IMR-90 (cell line): ENCODE results near the gene SV2C.

Source experiments
- CTCF ChIP-seq: conservative IDR thresholded peaks from 2 replicates; pipeline ENCODE4 v1.5.1; 2012; ENCODE audit warnings: mild to moderate bottlenecking, low read depth, low read length, improper control_type of control experiment
- POLR2A ChIP-seq: IDR thresholded peaks from 2 replicates; pipeline ENCODE4 v1.6.1; 2012; ENCODE audit warnings: mild to moderate bottlenecking, low read depth, low read length
- RAD21 ChIP-seq: IDR thresholded peaks from 2 replicates; pipeline ENCODE4 v1.6.1; 2012; ENCODE audit warnings: low read length, improper control_type of control experiment
- RFX5 ChIP-seq: IDR thresholded peaks from 2 replicates; pipeline ENCODE4 v1.8.0; 2012; ENCODE audit warnings: low read depth, mild to moderate bottlenecking, low read length, moderate library complexity

GRCh38 chr5:76245590-76245989 is 162.4 kb downstream of the SV2C start:
- TF ChIP-seq POLR2A: no peak
- no peak for TF ChIP-seq RFX5
- no peak for TF ChIP-seq CTCF
- no peak for TF ChIP-seq RAD21
